NCI-H187 treated with DMSO at 0.1 percent for 48 hours (cell line): ENCODE measurements around the gene SEZ6L.

Experiments used
- DNase-seq: peaks from one replicate; lab custom pipeline; 2025; lab: John Stamatoyannopoulos, UW

The SEZ6L gene

GRCh38 chr22:26182723-26183122, 13.5 kb downstream of the SEZ6L start:
- DNase-seq = no peak

GRCh38 chr22:26185190-26185589, 15.9 kb downstream of the SEZ6L start:
- DNase-seq = no peak

- no peak for DNase-seq
Observed at GRCh38 chr22:26188341-26188740, 19.1 kb downstream of the SEZ6L start.

- DNase-seq = no peak
Observed at GRCh38 chr22:26194313-26194712, 25.1 kb downstream of the SEZ6L start.

- DNase-seq = no peak
Observed at GRCh38 chr22:26194877-26195276, 25.6 kb downstream of the SEZ6L start.

GRCh38 chr22:26196657-26197056, 27.4 kb downstream of the SEZ6L start:
- DNase-seq = no peak

- DNase-seq = no peak
Observed at GRCh38 chr22:26197425-26197824, 28.2 kb downstream of the SEZ6L start.

- no peak for DNase-seq
Observed at GRCh38 chr22:26199665-26200064, 30.4 kb downstream of the SEZ6L start.

GRCh38 chr22:26202280-26202924, 33.1 kb downstream of the SEZ6L start:
- DNase-seq = no peak

- DNase-seq = no peak
Observed at GRCh38 chr22:26205494-26205893, 36.2 kb downstream of the SEZ6L start.

- DNase-seq = no peak
Observed at GRCh38 chr22:26210334-26210733, 41.1 kb downstream of the SEZ6L start.

GRCh38 chr22:26213826-26214225, 44.6 kb downstream of the SEZ6L start:
- DNase-seq = no peak

- DNase-seq = no peak
Observed at GRCh38 chr22:26214466-26214865, 45.2 kb downstream of the SEZ6L start.

GRCh38 chr22:26215736-26216135, 46.5 kb downstream of the SEZ6L start:
- DNase-seq = no peak

- no peak for DNase-seq
Observed at GRCh38 chr22:26225207-26225606, 55.9 kb downstream of the SEZ6L start.

GRCh38 chr22:26226538-26227297, 57.5 kb downstream of the SEZ6L start:
- DNase-seq = no peak

GRCh38 chr22:26229910-26230309, 60.6 kb downstream of the SEZ6L start:
- DNase-seq = no peak

GRCh38 chr22:26234296-26234695, 65.0 kb downstream of the SEZ6L start:
- DNase-seq = no peak

GRCh38 chr22:26235792-26236487, 66.7 kb downstream of the SEZ6L start:
- no peak for DNase-seq

GRCh38 chr22:26236991-26237390, 67.7 kb downstream of the SEZ6L start:
- DNase-seq = no peak

- DNase-seq = no peak
Observed at GRCh38 chr22:26238596-26238995, 69.3 kb downstream of the SEZ6L start.

- no peak for DNase-seq
Observed at GRCh38 chr22:26239581-26239980, 70.3 kb downstream of the SEZ6L start.

GRCh38 chr22:26241361-26241760, 72.1 kb downstream of the SEZ6L start:
- no peak for DNase-seq
